SK-N-SH (cell line): ENCODE measurements around the gene ATP6V0C. TPM values are rescaled to one million over a fixed set of nuclear protein-coding genes. Genes with fewer than 3 reads are reported as not detected.

ENCODE experiments used
- CTCF ChIA-PET: fragments of 300-600, 350-600 bp; formaldehyde crosslinking; extraction: SDS; loops from one replicate; lab custom pipeline; 2021; lab: Yijun Ruan, JAX
- POLR2A ChIA-PET: fragments of 350-600 bp; sonication (Branson Sonifier 250); formaldehyde crosslinking; extraction: SDS; loops from one replicate; lab custom pipeline; 2020; ENCODE audit warnings: antibody characterized with exemption, inconsistent platforms; lab: Yijun Ruan, JAX
- DNase-seq: peaks from one replicate; pipeline ENCODE4 v3.0.0; 2012
- H2AFZ ChIP-seq: fragments of 200-600 bp; sonication (generic); 2 replicates; pipeline ENCODE4 v1.8.1; 2016; ENCODE audit warnings: antibody characterized with exemption, mild to moderate bottlenecking, low read depth
- H3F3A ChIP-seq: fragments of 200-600 bp; sonication (generic); replicated peaks from 2 replicates; pipeline ENCODE3; 2016; ENCODE audit warnings: antibody characterized with exemption, mild to moderate bottlenecking; ENCODE audit not compliant: insufficient read depth
- H3K27ac ChIP-seq, 2 experiments: fragments of 200-500 bp in 1 of 2; fragments of 200-600 bp in 1 of 2; sonication (Bioruptor generic) in 1 of 2; sonication (generic), shearing (Covaris generic) in 1 of 2; 2 replicates each; pipeline versions ENCODE4 v1.5.1 to v1.6.1; 2014 to 2016; ENCODE audit warnings: low read depth in 2 of 2, inconsistent platforms in 1 of 2, low read length in 1 of 2, mild to moderate bottlenecking in 1 of 2, mixed read lengths in 1 of 2
- H3K27me3 ChIP-seq: fragments of 200-600 bp; sonication (generic), shearing (Covaris generic); 2 replicates; pipeline ENCODE4 v1.6.1; 2016; ENCODE audit warnings: mixed run types; ENCODE audit not compliant: insufficient read depth
- H3K36me3 ChIP-seq, 2 experiments: fragments of 200-500 bp in 1 of 2; fragments of 200-600 bp in 1 of 2; sonication (Bioruptor generic) in 1 of 2; sonication (generic) in 1 of 2; replicated peaks in 1 of 2; 2 replicates each; pipeline versions ENCODE3 to v1.5.1; 2014 to 2016; ENCODE audit warnings: low read length in 1 of 2, mild to moderate bottlenecking in 1 of 2; ENCODE audit not compliant: insufficient read depth in 2 of 2, control insufficient read depth in 1 of 2
- H3K4me1 ChIP-seq, 2 experiments: fragments of 200-500 bp in 1 of 2; fragments of 200-600 bp in 1 of 2; sonication (Bioruptor generic) in 1 of 2; sonication (generic), shearing (Covaris generic) in 1 of 2; 2 replicates each; pipeline versions ENCODE4 v1.5.1 to v1.6.1; 2014 to 2016; ENCODE audit warnings: low read depth in 1 of 2, low read length in 1 of 2, mixed run types in 1 of 2; ENCODE audit not compliant: insufficient read depth in 2 of 2, control insufficient read depth in 1 of 2
- H3K4me2 ChIP-seq: fragments of 200-600 bp; sonication (generic), shearing (Covaris generic); 2 replicates; pipeline ENCODE4 v1.6.1; 2017; ENCODE audit warnings: mixed run types
- H3K4me3 ChIP-seq, 2 experiments: fragments of 200-500 bp in 1 of 2; fragments of 200-600 bp in 1 of 2; sonication (Bioruptor generic) in 1 of 2; sonication (generic), shearing (Covaris generic) in 1 of 2; 2 replicates each; pipeline versions ENCODE4 v1.5.1 to v1.8.1; 2014 to 2016; ENCODE audit warnings: low read depth in 2 of 2, inconsistent platforms in 1 of 2, low read length in 1 of 2, mild to moderate bottlenecking in 1 of 2, mixed read lengths in 1 of 2, moderate library complexity in 1 of 2
- H3K79me2 ChIP-seq: fragments of 200-600 bp; sonication (generic); 2 replicates; pipeline ENCODE4 v1.8.1; 2017; ENCODE audit warnings: mild to moderate bottlenecking; ENCODE audit not compliant: insufficient read depth
- H3K9ac ChIP-seq: fragments of 200-600 bp; sonication (generic); 2 replicates; pipeline ENCODE4 v1.6.1; 2017; ENCODE audit warnings: mixed run types
- H3K9me2 ChIP-seq: fragments of 200-600 bp; sonication (generic); 2 replicates; pipeline ENCODE4 v1.6.1; 2017; ENCODE audit warnings: mixed run types
- H3K9me3 ChIP-seq: fragments of 200-600 bp; sonication (generic); 2 replicates; pipeline ENCODE4 v1.6.1; 2017; ENCODE audit warnings: mixed run types, mild to moderate bottlenecking, moderate library complexity
- H4K20me1 ChIP-seq: fragments of 200-600 bp; sonication (generic); 2 replicates; pipeline ENCODE4 v1.6.1; 2017; ENCODE audit warnings: mild to moderate bottlenecking, mixed run types; ENCODE audit not compliant: insufficient read depth
- CHD2 ChIP-seq: fragments of 150-350 bp; IDR thresholded peaks from 2 replicates; pipeline ENCODE4 v1.6.1; 2018; ENCODE audit warnings: low read length; ENCODE audit not compliant: partially characterized antibody
- CTCF ChIP-seq: fragments of 200-600 bp; sonication (generic); IDR thresholded peaks from 2 replicates; pipeline ENCODE4 v1.6.1; 2017; ENCODE audit warnings: antibody characterized with exemption, mild to moderate bottlenecking, moderate library complexity
- GABPA ChIP-seq: IDR thresholded peaks from 2 replicates; pipeline ENCODE4 v1.4.0; 2012; ENCODE audit warnings: low read depth, mild to moderate bottlenecking
- GATA2 ChIP-seq: sonication (generic); formaldehyde crosslinking; IDR thresholded peaks from 2 replicates; pipeline ENCODE4 v1.5.0; 2020; ENCODE audit warnings: mild to moderate bottlenecking, missing genetic modification reagents
- JUND ChIP-seq: IDR thresholded peaks from 2 replicates; pipeline ENCODE4 v1.4.0; 2012
- MAX ChIP-seq: IDR thresholded peaks from 2 replicates; pipeline ENCODE4 v1.4.0; 2012; ENCODE audit warnings: low read depth
- MEF2A ChIP-seq: IDR thresholded peaks from 2 replicates; pipeline ENCODE4 v1.4.0; 2012; ENCODE audit warnings: low read depth, borderline replicate concordance
- MXI1 ChIP-seq: IDR thresholded peaks from 2 replicates; pipeline ENCODE4 v1.6.1; 2012; ENCODE audit warnings: mild to moderate bottlenecking, low read depth, low read length, improper control_type of control experiment
- NFIC ChIP-seq: IDR thresholded peaks from 2 replicates; pipeline ENCODE4 v1.4.0; 2012; ENCODE audit warnings: borderline replicate concordance
- NRF1 ChIP-seq: IDR thresholded peaks from 2 replicates; pipeline ENCODE4 v1.6.1; 2012; ENCODE audit warnings: low read depth, mild to moderate bottlenecking, low read length
- PBX3 ChIP-seq: IDR thresholded peaks from 2 replicates; pipeline ENCODE4; 2012
- POLR2AphosphoS5 ChIP-seq: IDR thresholded peaks from 2 replicates; pipeline ENCODE4 v1.6.1; 2012; ENCODE audit warnings: low read depth, low read length
- RAD21 ChIP-seq: IDR thresholded peaks from 2 replicates; pipeline ENCODE4 v1.6.1; 2012; ENCODE audit warnings: mild to moderate bottlenecking, low read length
- RCOR1 ChIP-seq: fragments of 150-350 bp; IDR thresholded peaks from 2 replicates; pipeline ENCODE4 v1.6.1; 2017; ENCODE audit warnings: antibody characterized with exemption, low read length
- REST ChIP-seq: IDR thresholded peaks from 2 replicates; pipeline ENCODE4 v1.6.1; 2012; ENCODE audit warnings: mild to moderate bottlenecking, low read depth, low read length, moderate library complexity
- RXRA ChIP-seq: IDR thresholded peaks from 2 replicates; pipeline ENCODE4 v1.4.0; 2012; ENCODE audit warnings: low read depth, mild to moderate bottlenecking, borderline replicate concordance
- SIN3A ChIP-seq: IDR thresholded peaks from 2 replicates; pipeline ENCODE4 v1.6.1; 2012; ENCODE audit warnings: low read depth, mild to moderate bottlenecking, low read length, moderate library complexity, borderline replicate concordance
- SMC3 ChIP-seq: IDR thresholded peaks from 2 replicates; pipeline ENCODE4 v1.6.1; 2012; ENCODE audit warnings: low read depth, low read length, improper control_type of control experiment
- TEAD4 ChIP-seq: IDR thresholded peaks from 2 replicates; pipeline ENCODE4 v1.4.0; 2012; ENCODE audit warnings: mild to moderate bottlenecking, borderline replicate concordance; ENCODE audit not compliant: insufficient read depth
- USF1 ChIP-seq: IDR thresholded peaks from 2 replicates; pipeline ENCODE4 v1.4.0; 2012; ENCODE audit warnings: low read depth, borderline replicate concordance
- WGBS: methylation state at CpG from one replicate; pipeline ENCODE4 v1.1.6; 2017; ENCODE audit warnings: low lambda C conversion rate; 5-methylcytosine and 5-hydroxymethylcytosine counted together
- polyA plus RNA-seq, 3 experiments: library from polyadenylated mRNA; depleted of rRNA; stranded (reverse); fragments of >200 nt; gene quantifications; 2 replicates each; pipeline ENCODE4 v1.2.3, GENCODE V29; 2012

ATP6V0C gene
- polyA plus RNA-seq, 1 of the 3 experiments (the other 2 are of a cell fraction): 80.1 TPM

- TF ChIP-seq PBX3 (no peak), MXI1 (peak; percentile 30; the same call in 1 of the 2 replicates), JUND (no peak), POLR2AphosphoS5 (no peak), GATA2 (CRISPR knock-in tag) (no peak), RAD21 (peak; percentile 96), MEF2A (no peak)
Measured at GRCh38 chr16:2500918-2501750, 12.6 kb upstream of the ATP6V0C start (continued).

- H3K27me3 ChIP-seq: no peaks in the 10 kb centered on the region
- peaks cover 0 to 19% of the 10 kb centered on the region in 2 experiments; a peak in 1 of 4 replicates for H3K4me1 ChIP-seq
- no peak overlapping the region for H2AFZ ChIP-seq
- no peak overlapping the region; a peak in 1 of 4 replicates for H3K27ac ChIP-seq
- no peak overlapping the region for H3K4me2 ChIP-seq
- no peaks in the 10 kb centered on the region for H3K79me2 ChIP-seq
- 0 out of 2 replicates have a peak, but pooled peaks cover 4% of the 10 kb centered on the region for H4K20me1 ChIP-seq
- H3K36me3 ChIP-seq: peaks cover 0 to 13% of the 10 kb centered on the region in 2 experiments
- no peaks in the 10 kb centered on the region for H3K9me2 ChIP-seq
- DNase-seq: no peak
- no peak overlapping the region for H3K4me3 ChIP-seq
- H3F3A ChIP-seq: peaks cover 4% of the 10 kb centered on the region
- H3K9ac ChIP-seq: no peak overlapping the region
- 87% methylated on average over 11 of the region's 18 CpGs for WGBS
- ChIA-PET POLR2A (interaction anchor here (1.0 to 2.6 kb wide), 6 partner anchors 18 to 72 kb away, joined by 4 to 19 read pairs (median 4); partner anchors contain the start of genes AMDHD2, CCNF, NTN3 and TBC1D24), CTCF (interaction anchor here (0.6 to 4.3 kb wide), 34 partner anchors 10 to 307 kb away, joined by 3 to 95 read pairs (median 6); partner anchors contain the start of genes ABCA3, AMDHD2, ATP6V0C and CCNF)
- no peaks in the 10 kb centered on the region for H3K9me3 ChIP-seq
- TF ChIP-seq MEF2A: no peak
- TF ChIP-seq MXI1: no peak
- no peak for TF ChIP-seq NFIC
- TF ChIP-seq MAX: no peak
- no peak for TF ChIP-seq RCOR1
- no peak for TF ChIP-seq RXRA
- TF ChIP-seq REST: no peak
- no peak for TF ChIP-seq SMC3
- no peak for TF ChIP-seq TEAD4
- no peak for TF ChIP-seq USF1
- no peak for TF ChIP-seq GATA2 (CRISPR knock-in tag)
- TF ChIP-seq SIN3A: no peak
- no peak for TF ChIP-seq NRF1
- TF ChIP-seq GABPA: no peak
- no peak for TF ChIP-seq CHD2
- no peak for TF ChIP-seq JUND
- TF ChIP-seq CTCF: no peak
Measured at GRCh38 chr16:2501946-2502895, 11.5 kb upstream of the ATP6V0C start.
